HG02981 (cell line): Measurements from ENCODE around the gene C4orf33.
"Not testable (repeated sequence)": the region's sequence is repeated elsewhere in the genome, so short reads cannot be mapped to it uniquely, and the experiment has no call there.

Experiments
- ATAC-seq: cut with Tn5 transposase; IDR thresholded peaks from one replicate; pipeline ENCODE4 v1.9.1; 2021; ENCODE audit warnings: mild to moderate bottlenecking, moderate library complexity; ENCODE audit not compliant: unreplicated experiment

The C4orf33 gene

DNA sequence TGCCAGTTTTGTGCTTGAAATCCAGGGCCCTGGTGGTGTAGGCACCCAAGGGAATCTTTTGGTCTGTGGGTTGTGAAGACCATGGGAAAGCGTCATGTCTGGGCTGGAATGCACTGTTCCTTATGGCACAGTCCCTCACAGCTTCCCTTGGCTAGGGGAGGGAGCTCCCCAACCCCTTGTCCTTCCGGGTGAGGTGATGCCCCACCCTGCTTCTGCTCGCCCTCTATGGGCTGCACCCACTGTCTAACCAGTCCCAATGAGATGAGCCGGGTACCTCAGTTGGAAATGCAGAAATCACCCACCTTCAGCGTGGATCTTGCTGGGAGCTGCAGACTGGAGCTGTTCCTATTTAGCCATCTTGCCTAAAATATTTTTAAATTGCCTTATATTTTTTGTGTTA, 30.7 kb downstream of the C4orf33 start:
- ATAC-seq, result not testable (repeated sequence)

DNA sequence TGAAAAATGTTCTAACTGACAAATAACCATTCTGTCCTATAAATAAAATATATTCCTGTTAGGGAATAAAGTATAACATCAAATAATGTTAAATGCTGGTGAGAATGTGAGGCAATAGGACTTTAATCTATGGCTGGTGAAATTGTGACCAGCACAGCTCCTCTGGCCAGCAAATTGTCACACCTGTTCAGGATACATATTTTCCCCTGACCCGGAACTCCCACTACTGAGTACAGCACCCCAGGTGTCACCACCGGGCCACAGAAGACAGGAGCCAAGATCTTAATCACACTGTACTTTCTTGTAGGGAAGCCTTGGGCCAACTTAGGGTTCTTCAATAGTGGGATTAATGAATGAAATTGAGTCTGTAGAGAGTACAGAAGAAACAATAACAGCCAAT, 33.2 kb downstream of the C4orf33 start:
- no peak for ATAC-seq

DNA sequence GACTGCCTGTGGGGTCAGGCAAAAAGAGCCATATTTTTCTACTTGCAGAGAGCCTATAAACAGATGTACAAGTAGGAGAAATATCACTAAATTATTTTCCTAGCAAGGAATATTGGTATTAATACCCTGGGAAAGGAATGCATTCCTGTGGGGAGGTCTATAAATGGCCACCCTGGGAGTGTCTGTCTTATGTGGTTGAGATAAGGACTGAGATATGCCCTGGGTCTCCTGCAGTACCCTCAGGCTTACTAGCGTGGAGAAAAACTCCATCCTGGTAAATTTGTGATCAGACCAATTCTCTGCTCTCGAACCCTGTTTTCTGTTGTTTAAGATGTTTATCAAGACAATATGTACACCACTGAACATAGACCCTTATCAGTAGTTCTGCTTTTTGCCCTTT, 35.4 kb downstream of the C4orf33 start:
- no peak for ATAC-seq

DNA sequence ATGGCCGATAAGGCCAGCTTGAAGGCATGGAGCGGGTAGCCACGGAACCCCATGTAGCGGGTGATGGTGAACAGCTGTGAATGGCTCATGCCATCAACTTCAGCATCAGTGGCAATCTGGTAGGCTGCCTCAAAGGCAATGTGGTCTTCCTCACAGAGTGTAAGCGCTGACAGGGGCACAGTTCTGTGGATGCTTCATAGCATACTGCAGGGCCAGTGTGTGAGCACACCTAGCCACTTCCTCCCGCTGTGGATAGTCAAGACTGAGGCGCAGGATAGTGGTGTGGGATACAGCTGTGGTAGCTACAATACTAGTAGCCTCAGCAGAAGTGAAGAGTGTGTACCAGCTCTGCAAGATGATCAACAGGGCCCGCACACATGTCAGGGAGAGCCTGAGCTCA, 40.5 kb downstream of the C4orf33 start:
- no peak for ATAC-seq

DNA sequence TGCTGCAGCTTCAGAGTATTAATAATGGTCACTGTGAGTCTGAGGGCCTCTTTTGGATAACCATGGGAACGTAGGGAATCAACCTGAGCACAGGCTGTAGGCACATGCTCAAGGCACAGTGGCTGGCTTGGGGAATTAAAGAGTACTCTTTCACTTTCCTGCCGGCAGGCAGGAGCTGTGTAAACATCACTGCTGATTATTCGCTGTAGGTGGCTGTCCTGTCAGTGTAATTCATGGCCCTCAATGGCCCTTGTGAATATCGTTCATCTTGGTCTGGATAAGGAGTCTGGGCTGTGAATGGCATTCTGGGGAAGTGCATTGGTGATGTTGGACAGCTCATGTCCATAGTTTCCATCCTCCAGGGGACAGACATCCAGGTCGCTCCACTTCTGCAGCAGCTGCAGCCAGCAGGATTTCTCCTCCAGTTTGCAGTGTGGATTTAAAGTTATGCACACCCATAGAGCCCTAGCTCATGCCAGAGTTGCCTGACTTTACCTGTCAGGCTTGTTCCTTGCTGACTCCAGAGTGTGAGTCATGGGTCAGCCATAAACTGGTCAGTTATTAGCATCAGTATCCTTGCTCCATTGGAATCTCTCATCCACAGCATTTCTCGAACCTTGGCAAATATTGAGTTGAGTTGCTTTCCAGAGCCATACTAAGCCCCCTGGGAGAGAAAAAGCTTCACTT, 43.0 kb downstream of the C4orf33 start:
- ATAC-seq, result no peak

DNA sequence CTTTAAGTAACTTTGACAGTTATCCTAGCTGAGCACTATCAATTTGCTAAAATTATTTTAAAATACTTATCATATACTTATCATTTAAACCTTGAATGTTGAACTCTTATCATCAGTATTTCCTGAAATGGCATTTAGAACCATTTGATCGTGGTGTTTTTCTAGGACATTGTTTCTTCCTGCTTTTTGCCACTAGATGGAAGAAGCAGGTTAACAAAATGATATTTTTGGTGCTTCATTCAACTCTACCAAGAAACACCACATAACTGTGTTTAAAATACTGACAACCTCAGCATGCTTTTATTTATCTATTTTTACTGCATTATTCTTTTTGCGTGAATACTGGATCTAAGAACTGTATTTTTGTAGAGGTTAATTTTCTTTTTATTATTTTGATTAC, 44.6 kb downstream of the C4orf33 start:
- ATAC-seq, result no peak

DNA sequence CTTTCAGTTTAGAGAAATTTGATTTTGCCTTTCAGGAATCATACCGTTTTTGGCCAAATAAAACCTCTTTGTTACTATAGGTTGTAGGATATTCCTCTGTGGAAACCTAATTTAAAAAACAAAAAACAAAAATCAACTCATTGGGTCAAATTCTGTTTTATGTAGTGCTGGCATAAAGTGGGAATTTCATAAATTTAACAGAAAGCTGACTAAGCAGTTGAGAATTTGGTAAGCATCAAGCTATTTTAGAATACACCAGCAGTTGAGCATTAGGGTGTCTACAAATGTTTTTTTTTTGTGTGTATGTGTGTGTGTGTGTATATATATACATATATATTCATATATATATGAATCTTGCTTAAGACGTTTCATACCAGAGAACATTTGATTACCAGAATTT, 47.4 kb downstream of the C4orf33 start:
- no peak for ATAC-seq

DNA sequence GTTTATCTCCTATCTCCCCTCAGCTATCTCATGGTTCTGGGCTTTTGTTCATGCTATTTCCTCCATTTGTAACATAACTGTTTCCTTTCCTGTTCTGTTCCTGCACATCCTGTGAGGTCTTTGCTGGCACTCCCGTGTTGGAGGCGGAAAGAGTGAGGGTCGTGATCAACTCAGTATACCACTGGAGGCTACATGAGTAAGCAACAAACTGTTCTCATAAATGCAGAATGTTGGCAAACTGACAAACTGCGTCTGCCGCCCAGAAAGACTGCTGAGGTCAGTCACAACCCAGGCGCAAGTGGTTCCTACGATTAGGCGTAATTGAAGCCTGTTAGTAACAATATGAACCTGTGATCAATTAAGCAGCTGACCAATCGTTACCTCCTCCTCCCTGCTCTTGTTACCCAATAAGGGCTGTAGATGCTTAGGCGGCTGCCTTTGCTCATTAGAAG, 48.8 kb downstream of the C4orf33 start:
- no peak for ATAC-seq

DNA sequence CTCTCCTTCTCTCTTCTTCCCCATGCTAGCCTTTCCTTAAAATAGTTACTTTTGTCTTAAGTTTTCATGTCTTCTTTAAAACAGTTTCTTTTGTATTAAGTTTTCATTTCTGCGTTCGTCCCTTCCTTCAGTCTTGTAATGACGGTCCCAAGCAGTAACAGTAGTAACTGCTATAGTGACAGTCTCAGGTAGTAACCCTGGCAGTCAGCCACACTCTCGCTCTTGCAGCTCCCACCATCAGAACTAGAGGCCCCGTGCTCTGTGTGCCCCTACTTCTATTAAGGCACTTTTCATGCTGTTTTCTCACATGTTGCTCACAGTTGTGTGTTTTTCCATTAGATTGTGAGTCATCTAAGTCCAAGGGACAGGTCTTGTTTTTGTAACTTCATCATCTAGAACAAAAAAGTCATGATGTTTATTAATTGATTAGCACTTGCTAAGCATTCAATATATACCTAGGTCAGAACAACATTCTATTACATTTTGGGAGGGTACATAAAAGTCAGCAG, 49.3 kb downstream of the C4orf33 start:
- no peak for ATAC-seq

DNA sequence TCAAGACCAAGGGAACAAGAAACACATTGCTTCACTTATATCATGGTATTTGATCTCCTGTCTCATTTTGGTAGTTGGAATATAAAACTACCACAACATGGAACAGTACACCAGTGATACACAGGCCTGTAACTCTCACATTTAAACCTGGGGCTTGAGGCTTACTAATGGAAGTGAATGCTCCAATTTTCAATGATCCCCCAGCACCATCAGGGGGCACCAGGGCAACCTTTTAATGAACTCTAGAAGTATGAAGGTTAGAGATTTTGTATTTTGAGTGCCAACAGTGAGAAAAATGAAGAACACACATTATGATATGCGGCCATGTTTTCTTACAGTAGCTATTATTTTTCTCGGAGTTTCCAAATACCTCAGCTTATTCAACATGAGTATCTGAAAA, 50.7 kb downstream of the C4orf33 start:
- no peak for ATAC-seq

DNA sequence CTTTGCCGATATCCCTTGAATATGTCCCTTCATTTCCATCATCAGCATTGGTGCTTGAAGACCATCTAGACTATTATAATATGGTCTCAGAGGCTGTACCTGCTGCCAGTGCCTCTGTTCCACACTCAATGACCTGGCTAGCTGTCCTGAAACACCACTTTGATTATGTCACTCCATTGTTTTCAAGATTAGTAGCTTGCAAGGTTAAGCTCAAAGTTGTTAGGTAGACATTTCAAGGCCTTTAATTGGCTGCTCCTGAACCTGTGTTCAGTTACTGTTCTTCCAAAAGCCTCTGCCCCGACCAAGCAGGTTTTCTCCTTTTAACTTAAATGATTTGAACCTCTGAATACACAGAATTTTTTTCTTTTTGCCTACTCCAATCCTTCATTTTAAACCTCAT, 52.9 kb downstream of the C4orf33 start:
- no peak for ATAC-seq

DNA sequence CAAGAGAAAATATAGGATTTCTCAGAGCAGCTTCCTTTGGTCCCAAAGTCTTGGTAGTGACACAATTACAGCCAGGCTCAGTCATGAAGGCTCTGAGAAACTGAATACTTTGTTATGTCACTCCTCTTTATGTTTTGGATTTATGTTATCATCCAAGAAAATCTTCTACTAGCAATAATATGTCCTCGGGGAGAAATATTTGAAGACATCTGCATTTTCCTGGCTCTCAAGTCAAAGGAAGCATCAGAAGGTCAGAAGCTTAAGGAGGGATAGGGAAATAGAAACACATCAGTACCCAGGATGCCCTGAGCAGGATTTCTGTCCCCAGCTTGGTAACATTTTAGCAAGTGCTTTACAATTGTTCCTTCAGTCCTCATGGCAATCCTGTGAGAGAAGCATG, 54.0 kb downstream of the C4orf33 start:
- ATAC-seq, result no peak

DNA sequence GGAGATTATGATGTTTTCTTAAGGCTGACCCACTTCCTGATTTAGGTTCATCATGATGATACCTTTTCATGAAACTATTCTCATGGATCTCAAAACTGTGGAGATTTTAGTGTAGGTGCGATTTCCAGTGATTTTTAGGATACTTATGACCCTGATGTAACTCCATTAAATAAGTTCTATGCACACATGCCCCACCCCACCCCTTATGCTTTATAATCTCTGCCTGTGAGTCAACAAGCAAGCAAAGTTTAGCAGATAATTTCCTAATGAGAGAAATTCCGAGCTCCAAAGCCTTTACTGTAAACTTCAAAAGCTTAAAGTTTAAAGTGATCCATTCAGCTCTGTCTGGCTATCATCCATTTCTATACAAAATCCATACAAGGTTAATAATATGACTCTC, 56.4 kb downstream of the C4orf33 start:
- no peak for ATAC-seq

DNA sequence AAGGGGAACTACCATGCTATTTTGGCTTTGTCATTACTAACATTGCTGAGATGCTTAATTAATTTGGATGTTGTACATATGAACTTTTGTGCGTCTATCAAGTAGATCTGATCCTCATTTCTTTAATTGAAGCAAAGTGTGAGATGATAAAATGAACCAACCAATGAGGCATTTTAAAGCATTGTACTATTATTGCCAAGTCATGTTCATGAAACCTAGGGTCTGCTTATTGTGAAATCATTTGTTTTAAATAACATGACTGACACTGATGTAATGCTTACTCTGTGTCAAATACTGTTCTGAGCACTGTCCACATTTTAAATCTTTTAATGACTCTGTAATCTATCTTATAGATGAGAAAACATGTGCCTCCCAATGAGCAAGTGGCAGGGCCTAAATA, 57.7 kb downstream of the C4orf33 start:
- ATAC-seq, result no peak

DNA sequence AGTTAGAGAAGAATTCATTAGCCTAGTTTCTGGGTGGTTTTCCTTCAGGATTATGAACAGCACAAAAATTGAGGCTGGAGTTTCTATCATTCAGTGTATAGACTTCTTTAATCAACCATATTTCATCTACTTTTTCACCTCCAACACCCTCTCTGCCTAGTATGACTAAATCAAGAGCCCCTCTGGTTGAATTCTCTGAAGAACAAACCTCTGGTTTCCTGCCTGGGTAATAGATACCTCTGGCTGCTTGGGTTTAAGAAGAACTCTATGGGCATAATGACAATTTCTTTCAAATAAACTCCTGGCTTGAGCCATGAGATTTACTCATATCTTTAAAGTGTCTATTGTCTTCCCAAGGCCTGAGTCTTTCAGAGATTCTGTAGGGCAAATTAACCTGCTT, 66.5 kb downstream of the C4orf33 start:
- ATAC-seq, result no peak

DNA sequence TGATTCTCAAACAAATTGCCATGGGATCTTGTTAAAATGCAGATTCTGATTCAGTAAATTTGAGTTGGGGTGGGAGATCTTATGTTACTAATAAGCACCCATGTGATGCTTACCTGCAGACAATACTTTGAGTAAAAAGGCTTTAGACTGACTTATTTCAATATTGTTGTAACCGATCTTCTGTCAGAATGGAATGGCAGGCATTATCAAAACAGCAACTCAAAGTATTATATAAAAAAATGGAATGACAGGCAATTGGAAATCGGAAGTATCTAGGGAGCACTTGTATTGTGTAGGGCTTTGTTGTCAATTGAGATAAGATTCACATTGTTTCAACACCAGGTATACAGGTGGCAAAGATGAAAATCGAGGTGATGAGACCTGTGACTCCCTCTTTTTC, 67.5 kb downstream of the C4orf33 start:
- ATAC-seq, result no peak

DNA sequence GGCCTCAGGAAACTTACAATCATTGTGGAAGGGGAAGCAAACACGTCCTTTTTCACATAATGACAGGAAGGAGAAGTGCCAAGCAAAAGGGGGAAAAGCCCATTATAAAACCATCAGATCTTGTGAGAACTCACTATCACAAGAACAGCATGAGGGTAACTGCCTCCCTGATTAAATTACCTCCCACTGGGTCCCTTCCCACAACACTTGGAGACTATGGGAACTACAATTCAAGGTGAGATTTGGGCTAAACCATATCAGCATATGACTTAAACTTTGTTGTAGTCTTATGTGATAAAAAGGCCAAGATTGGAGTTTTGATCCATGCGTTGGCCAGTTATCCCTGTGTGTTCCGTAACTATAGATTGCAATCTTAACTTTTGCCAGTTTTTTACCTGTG, 68.3 kb downstream of the C4orf33 start:
- ATAC-seq, result no peak
